ENCODE results near the gene KCNT1.

Gene KCNT1

GRCh38 chr9:135747311-135747710 lies 45.3 kb downstream of the KCNT1 start:
- no peak for TF ChIP-seq EZH2phosphoT487 (IDR thresholded peaks at IDR 0.05; ENCODE audit: low read depth)
- TF ChIP-seq, protein P1, sequence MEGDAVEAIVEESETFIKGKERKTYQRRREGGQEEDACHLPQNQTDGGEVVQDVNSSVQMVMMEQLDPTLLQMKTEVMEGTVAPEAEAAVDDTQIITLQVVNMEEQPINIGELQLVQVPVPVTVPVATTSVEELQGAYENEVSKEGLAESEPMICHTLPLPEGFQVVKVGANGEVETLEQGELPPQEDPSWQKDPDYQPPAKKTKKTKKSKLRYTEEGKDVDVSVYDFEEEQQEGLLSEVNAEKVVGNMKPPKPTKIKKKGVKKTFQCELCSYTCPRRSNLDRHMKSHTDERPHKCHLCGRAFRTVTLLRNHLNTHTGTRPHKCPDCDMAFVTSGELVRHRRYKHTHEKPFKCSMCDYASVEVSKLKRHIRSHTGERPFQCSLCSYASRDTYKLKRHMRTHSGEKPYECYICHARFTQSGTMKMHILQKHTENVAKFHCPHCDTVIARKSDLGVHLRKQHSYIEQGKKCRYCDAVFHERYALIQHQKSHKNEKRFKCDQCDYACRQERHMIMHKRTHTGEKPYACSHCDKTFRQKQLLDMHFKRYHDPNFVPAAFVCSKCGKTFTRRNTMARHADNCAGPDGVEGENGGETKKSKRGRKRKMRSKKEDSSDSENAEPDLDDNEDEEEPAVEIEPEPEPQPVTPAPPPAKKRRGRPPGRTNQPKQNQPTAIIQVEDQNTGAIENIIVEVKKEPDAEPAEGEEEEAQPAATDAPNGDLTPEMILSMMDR (IDR thresholded peaks at IDR 0.05; ENCODE audit: low read depth, low read length): no peak
- no peaks in the 10 kb centered on the region for H3K27me3 ChIP-seq (ENCODE audit: low read depth, low read length)

GRCh38 chr9:135748676-135749075 lies 46.7 kb downstream of the KCNT1 start:
- TF ChIP-seq EZH2phosphoT487 (IDR thresholded peaks at IDR 0.05; ENCODE audit: low read depth): no peak
- TF ChIP-seq, protein P1 (IDR thresholded peaks at IDR 0.05; ENCODE audit: low read depth, low read length): no peak
- Histone ChIP-seq H3K36me3 (replicated peaks; ENCODE audit: low read depth, low read length) (no peaks in the 10 kb centered on the region), H3K9ac (ENCODE audit: low read length) (no peak overlapping the region), H4K20me1 (ENCODE audit: insufficient read depth, low read length) (no peaks in the 10 kb centered on the region), H2AFZ (ENCODE audit: low read depth, low read length) (no peak overlapping the region), H3K4me2 (ENCODE audit: low read length) (no peak overlapping the region), H3K79me2 (ENCODE audit: low read length) (no peaks in the 10 kb centered on the region), H3K4me1 (ENCODE audit: low read length) (peaks cover 8% of the 10 kb centered on the region), H3K4me3 (ENCODE audit: low read length) (no peak overlapping the region), H3K27ac (ENCODE audit: low read length) (no peak overlapping the region), H3K27me3 (ENCODE audit: low read depth, low read length) (no peaks in the 10 kb centered on the region), H3K9me3 (ENCODE audit: insufficient read depth, low read length) (no peaks in the 10 kb centered on the region)

More at GRCh38 chr9:135747311-135747710, 45.3 kb downstream of the KCNT1 start:
- H4K20me1 ChIP-seq (ENCODE audit: insufficient read depth, low read length): no peaks in the 10 kb centered on the region
- H3K4me2 ChIP-seq (ENCODE audit: low read length): no peak overlapping the region
- no peaks in the 10 kb centered on the region for H3K36me3 ChIP-seq (replicated peaks; ENCODE audit: low read depth, low read length)
- peaks cover 5% of the 10 kb centered on the region for H3K4me1 ChIP-seq (ENCODE audit: low read length)
- H3K27ac ChIP-seq (ENCODE audit: low read length): no peak overlapping the region
- H2AFZ ChIP-seq (ENCODE audit: low read depth, low read length): no peak overlapping the region
- H3K4me3 ChIP-seq (ENCODE audit: low read length): no peak overlapping the region
- no peak overlapping the region for H3K9ac ChIP-seq (ENCODE audit: low read length)
- no peaks in the 10 kb centered on the region for H3K79me2 ChIP-seq (ENCODE audit: low read length)
- H3K9me3 ChIP-seq (ENCODE audit: insufficient read depth, low read length): no peaks in the 10 kb centered on the region

GRCh38 chr9:135749171-135750045 lies 47.4 kb downstream of the KCNT1 start:
- H2AFZ ChIP-seq (ENCODE audit: low read depth, low read length): no peak overlapping the region
- H3K4me2 ChIP-seq (ENCODE audit: low read length): no peak overlapping the region
- no peak for TF ChIP-seq EZH2phosphoT487 (IDR thresholded peaks at IDR 0.05; ENCODE audit: low read depth)
- TF ChIP-seq, protein P1 (IDR thresholded peaks at IDR 0.05; ENCODE audit: low read depth, low read length): no peak
- no peaks in the 10 kb centered on the region for H3K79me2 ChIP-seq (ENCODE audit: low read length)
- H3K9me3 ChIP-seq (ENCODE audit: insufficient read depth, low read length): no peaks in the 10 kb centered on the region
- H3K4me1 ChIP-seq (ENCODE audit: low read length): peaks cover 13% of the 10 kb centered on the region
- H4K20me1 ChIP-seq (ENCODE audit: insufficient read depth, low read length): no peaks in the 10 kb centered on the region
- H3K27ac ChIP-seq (ENCODE audit: low read length): no peak overlapping the region
- H3K36me3 ChIP-seq (replicated peaks; ENCODE audit: low read depth, low read length): no peaks in the 10 kb centered on the region
- H3K27me3 ChIP-seq (ENCODE audit: low read depth, low read length): no peaks in the 10 kb centered on the region
- no peak overlapping the region for H3K4me3 ChIP-seq (ENCODE audit: low read length)
- no peak overlapping the region for H3K9ac ChIP-seq (ENCODE audit: low read length)

DNA sequence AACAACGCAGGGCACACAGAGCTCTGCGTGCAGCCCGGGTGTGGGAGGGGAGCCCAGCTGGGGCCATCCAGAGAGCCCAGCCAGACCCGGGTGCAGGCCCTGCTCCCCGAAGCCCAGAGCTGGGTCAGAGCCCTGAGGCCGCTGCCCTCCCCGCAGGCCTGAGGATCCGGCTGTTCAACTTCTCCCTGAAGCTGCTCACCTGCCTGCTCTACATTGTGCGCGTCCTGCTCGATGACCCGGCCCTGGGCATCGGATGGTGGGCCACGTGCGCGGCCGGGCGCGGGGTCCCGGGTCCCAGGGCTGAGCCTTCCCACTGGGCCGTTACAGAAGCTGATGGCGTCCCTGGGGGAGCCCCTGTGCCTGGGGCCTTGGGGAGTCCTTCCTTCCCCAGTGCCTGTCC lies 48.8 kb downstream of the KCNT1 start:
- H3K36me3 ChIP-seq (replicated peaks; ENCODE audit: low read depth, low read length): no peaks in the 10 kb centered on the region
- H3K27me3 ChIP-seq (ENCODE audit: low read depth, low read length): no peaks in the 10 kb centered on the region
- no peak overlapping the region for H3K27ac ChIP-seq (ENCODE audit: low read length)
- no peaks in the 10 kb centered on the region for H3K79me2 ChIP-seq (ENCODE audit: low read length)
- H3K9ac ChIP-seq (ENCODE audit: low read length): no peak overlapping the region
- no peak overlapping the region for H3K4me3 ChIP-seq (ENCODE audit: low read length)
- no peaks in the 10 kb centered on the region for H4K20me1 ChIP-seq (ENCODE audit: insufficient read depth, low read length)
- no peak overlapping the region for H3K4me2 ChIP-seq (ENCODE audit: low read length)
- TF ChIP-seq EZH2phosphoT487 (IDR thresholded peaks at IDR 0.05; ENCODE audit: low read depth): no peak
- TF ChIP-seq, protein P1 (IDR thresholded peaks at IDR 0.05; ENCODE audit: low read depth, low read length): no peak
- H3K9me3 ChIP-seq (ENCODE audit: insufficient read depth, low read length): no peaks in the 10 kb centered on the region
- H3K4me1 ChIP-seq (ENCODE audit: low read length): peaks cover 21% of the 10 kb centered on the region
- no peak overlapping the region for H2AFZ ChIP-seq (ENCODE audit: low read depth, low read length)

Data from OCI-LY3 (cell line).